ENCODE results near the gene MCF2L2. TPM values are rescaled to one million over a fixed set of nuclear protein-coding genes. Genes with fewer than 3 reads are reported as not detected.

The MCF2L2 gene
- total RNA-seq, 4 donors from 2014 or later = 0.61 to 2.9 (median 1.3) TPM

GRCh38 chr3:183224180-183224970 lies 204.0 kb downstream of the MCF2L2 start:
- intact Hi-C loops (cut with DNase I) = no loop called here
- H3K4me1 ChIP-seq = no peaks in the 10 kb centered on the region
- no peak for TF ChIP-seq POLR2A (IDR thresholded peaks at IDR 0.05)
- TF ChIP-seq, protein P1, sequence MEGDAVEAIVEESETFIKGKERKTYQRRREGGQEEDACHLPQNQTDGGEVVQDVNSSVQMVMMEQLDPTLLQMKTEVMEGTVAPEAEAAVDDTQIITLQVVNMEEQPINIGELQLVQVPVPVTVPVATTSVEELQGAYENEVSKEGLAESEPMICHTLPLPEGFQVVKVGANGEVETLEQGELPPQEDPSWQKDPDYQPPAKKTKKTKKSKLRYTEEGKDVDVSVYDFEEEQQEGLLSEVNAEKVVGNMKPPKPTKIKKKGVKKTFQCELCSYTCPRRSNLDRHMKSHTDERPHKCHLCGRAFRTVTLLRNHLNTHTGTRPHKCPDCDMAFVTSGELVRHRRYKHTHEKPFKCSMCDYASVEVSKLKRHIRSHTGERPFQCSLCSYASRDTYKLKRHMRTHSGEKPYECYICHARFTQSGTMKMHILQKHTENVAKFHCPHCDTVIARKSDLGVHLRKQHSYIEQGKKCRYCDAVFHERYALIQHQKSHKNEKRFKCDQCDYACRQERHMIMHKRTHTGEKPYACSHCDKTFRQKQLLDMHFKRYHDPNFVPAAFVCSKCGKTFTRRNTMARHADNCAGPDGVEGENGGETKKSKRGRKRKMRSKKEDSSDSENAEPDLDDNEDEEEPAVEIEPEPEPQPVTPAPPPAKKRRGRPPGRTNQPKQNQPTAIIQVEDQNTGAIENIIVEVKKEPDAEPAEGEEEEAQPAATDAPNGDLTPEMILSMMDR (IDR thresholded peaks at IDR 0.05) = no peak
- H3K9me3 ChIP-seq = no peaks in the 10 kb centered on the region
- no peak for DNase-seq
- H3K36me3 ChIP-seq = no peaks in the 10 kb centered on the region
- no peaks in the 10 kb centered on the region for H3K27me3 ChIP-seq
- H3K4me3 ChIP-seq = no peak overlapping the region
- H3K27ac ChIP-seq = no peak overlapping the region
- WGBS, 2 donors = 60 to 70% methylated on average over 10 to 11 of the region's 11 CpGs

GRCh38 chr3:183222631-183223235 lies 205.7 kb downstream of the MCF2L2 start:
- no peaks in the 10 kb centered on the region for H3K36me3 ChIP-seq

GRCh38 chr3:183220828-183221227 lies 207.6 kb downstream of the MCF2L2 start:
- intact Hi-C loops (cut with DNase I) = no loop called here

More at GRCh38 chr3:183222631-183223235, 205.7 kb downstream of the MCF2L2 start:
- no peak for DNase-seq
- no peaks in the 10 kb centered on the region for H3K27me3 ChIP-seq
- H3K27ac ChIP-seq = no peak overlapping the region
- 96 to 100% methylated on average over 3 of the region's 3 CpGs for WGBS, 2 donors
- TF ChIP-seq POLR2A (IDR thresholded peaks at IDR 0.05) = no peak
- TF ChIP-seq, protein P1 (IDR thresholded peaks at IDR 0.05) = no peak
- no peak overlapping the region for H3K4me3 ChIP-seq
- peaks cover 0 to 6% (median 0%) of the 10 kb centered on the region in 3 donors for H3K4me1 ChIP-seq
- intact Hi-C loops (cut with DNase I) = no loop called here
- no peaks in the 10 kb centered on the region for H3K9me3 ChIP-seq

GRCh38 chr3:183218826-183219225 lies 209.6 kb downstream of the MCF2L2 start:
- intact Hi-C loops (cut with DNase I) = no loop called here
- Histone ChIP-seq H3K27me3 (no peaks in the 10 kb centered on the region), H3K4me1 (peaks cover 0 to 9% (median 0%) of the 10 kb centered on the region in 3 donors), H3K36me3 (no peaks in the 10 kb centered on the region), H3K9me3 (no peaks in the 10 kb centered on the region), H3K27ac (no peak overlapping the region), H3K4me3 (no peak overlapping the region)
- WGBS, 2 donors = 69 to 85% methylated on average over 2 of the region's 2 CpGs
- no peak for DNase-seq
- TF ChIP-seq POLR2A (IDR thresholded peaks at IDR 0.05) = no peak
- TF ChIP-seq, protein P1 (IDR thresholded peaks at IDR 0.05) = no peak

More at GRCh38 chr3:183220828-183221227, 207.6 kb downstream of the MCF2L2 start:
- Histone ChIP-seq H3K36me3 (no peaks in the 10 kb centered on the region), H3K9me3 (no peaks in the 10 kb centered on the region), H3K27me3 (no peaks in the 10 kb centered on the region), H3K4me1 (peaks cover 0 to 9% (median 0%) of the 10 kb centered on the region in 3 donors), H3K27ac (no peak overlapping the region), H3K4me3 (no peak overlapping the region)
- 38 to 45% methylated on average over 5 of the region's 5 CpGs for WGBS, 2 donors
- TF ChIP-seq, protein P1 (IDR thresholded peaks at IDR 0.05) = no peak
- TF ChIP-seq POLR2A (IDR thresholded peaks at IDR 0.05) = no peak
- DNase-seq = no peak
